GM12865 (cell line): ENCODE results near the gene TEX261.

Source experiments
- DNase-seq: peaks from one replicate; pipeline ENCODE4 v3.0.0; 2010; ENCODE audit warnings: low read depth
- H3K4me3 ChIP-seq: 2 replicates; pipeline ENCODE4 v1.5.1; 2011; ENCODE audit warnings: mild to moderate bottlenecking, low read depth, low read length, control low read depth
- TF ChIP-seq, protein P1 (sequence below): IDR thresholded peaks from 2 replicates; pipeline ENCODE4 v1.5.1; 2011; ENCODE audit warnings: low read length, control low read depth, low read depth, inconsistent platforms; ENCODE audit not compliant: insufficient read depth; ENCODE audit errors: missing control alignments

Gene TEX261

DNA sequence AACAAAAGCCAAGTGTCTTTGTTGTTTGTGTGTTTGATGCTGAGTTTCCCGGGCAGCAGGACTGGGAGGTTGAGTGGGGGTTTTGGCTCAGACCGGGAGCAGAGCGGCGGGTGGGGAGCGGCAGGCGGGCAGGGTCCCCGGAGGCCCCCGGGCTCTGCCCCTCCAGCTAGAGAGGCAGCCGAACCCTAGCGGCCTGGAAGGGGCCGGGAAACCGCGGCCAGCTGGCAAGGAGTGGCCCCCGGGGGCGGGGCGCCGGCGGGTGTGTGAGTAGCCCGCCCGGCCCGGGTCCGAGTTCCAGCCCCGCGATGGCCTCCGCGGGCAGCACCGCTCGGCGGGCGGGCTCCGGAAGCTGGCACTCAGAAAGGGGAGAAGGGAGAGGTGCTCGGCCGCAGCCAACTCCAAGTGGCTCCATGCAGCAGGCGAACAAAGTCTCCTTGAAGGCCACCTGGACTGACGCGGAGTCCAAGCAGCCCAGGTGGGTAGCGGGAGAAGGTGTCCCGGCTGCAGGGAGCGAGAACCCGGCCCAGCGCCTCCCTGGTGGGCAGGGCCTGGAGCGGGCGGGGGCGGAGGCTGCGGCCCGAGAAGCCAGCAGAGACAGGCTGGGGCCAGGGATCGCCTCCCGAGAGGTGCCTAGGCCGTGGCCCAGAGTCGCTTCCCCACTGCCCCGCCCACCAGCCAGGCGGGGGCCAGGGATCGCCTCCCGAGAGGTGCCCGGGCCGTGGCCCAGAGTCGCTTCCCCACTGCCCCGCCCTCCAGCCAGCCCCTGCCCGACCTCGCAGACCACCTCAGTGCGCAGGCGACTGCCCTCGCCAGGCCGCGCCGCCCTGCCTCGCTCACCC lies 16.1 kb downstream of the TEX261 start, which contains the start of gene ANKRD53:
TSS of gene ANKRD53 (plus strand) at position 290 of the 839 bp plus-strand sequence. CDS start at position 306, 16 bp downstream.
- TF ChIP-seq, protein P1, sequence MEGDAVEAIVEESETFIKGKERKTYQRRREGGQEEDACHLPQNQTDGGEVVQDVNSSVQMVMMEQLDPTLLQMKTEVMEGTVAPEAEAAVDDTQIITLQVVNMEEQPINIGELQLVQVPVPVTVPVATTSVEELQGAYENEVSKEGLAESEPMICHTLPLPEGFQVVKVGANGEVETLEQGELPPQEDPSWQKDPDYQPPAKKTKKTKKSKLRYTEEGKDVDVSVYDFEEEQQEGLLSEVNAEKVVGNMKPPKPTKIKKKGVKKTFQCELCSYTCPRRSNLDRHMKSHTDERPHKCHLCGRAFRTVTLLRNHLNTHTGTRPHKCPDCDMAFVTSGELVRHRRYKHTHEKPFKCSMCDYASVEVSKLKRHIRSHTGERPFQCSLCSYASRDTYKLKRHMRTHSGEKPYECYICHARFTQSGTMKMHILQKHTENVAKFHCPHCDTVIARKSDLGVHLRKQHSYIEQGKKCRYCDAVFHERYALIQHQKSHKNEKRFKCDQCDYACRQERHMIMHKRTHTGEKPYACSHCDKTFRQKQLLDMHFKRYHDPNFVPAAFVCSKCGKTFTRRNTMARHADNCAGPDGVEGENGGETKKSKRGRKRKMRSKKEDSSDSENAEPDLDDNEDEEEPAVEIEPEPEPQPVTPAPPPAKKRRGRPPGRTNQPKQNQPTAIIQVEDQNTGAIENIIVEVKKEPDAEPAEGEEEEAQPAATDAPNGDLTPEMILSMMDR = no peak
- DNase-seq = no peak
- peak within 1 kb of the TSS; percentile 58 for H3K4me3 ChIP-seq

DNA sequence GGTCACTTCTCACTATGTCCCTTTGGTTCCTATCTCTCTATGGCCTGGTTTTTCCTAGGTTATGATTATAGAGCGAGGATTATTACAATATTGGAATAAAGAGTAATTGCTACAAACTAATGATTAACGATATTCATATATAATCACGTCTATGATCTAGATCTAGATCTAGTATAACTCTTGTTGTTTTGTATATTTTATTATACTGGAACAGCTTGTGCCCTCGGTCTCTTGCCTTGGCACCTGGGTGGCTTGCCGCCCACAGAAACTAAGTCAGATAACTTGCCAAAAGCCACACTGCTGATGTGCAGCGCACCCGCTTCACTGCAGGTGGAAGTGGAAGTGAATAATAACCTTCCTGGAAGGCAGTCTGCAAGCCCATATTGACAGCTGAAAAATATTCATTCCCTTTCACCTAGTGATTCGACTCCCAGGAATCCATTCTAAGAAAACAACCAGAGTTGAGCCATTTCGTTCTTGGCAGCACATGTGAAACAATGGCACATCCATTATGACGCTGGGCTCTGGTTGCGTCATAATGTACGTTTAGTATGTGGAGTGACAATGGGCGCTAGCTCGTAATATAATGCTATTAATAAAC lies 17.0 kb downstream of the TEX261 start:
- TF ChIP-seq, protein P1 = no peak
- peak overlapping the region; percentile 58 for H3K4me3 ChIP-seq

DNA sequence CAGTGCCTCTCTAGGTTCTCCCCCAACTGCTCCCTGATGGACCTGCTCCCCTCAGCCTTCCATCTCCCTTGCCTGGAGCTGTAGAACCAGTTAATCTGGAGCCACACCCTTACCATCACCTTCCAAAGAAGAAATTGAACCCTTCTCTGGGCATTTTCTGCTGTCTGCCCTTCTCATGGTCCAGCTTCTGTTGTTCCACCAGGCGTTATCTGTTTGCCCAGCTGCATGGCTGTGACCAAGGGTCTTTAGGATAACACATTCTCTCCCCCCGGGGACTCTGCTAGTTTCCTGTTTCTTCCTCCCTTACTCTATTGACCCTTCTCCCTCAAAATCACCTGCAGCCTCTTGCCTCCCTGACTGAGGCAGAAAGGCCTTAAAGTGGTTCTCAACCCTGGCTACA lies 19.4 kb downstream of the TEX261 start:
- TF ChIP-seq, protein P1 = no peak
- H3K4me3 ChIP-seq = no peak overlapping the region
- no peak for DNase-seq

More for the DNA sequence above, 17.0 kb downstream of the TEX261 start:
- DNase-seq = no peak

DNA sequence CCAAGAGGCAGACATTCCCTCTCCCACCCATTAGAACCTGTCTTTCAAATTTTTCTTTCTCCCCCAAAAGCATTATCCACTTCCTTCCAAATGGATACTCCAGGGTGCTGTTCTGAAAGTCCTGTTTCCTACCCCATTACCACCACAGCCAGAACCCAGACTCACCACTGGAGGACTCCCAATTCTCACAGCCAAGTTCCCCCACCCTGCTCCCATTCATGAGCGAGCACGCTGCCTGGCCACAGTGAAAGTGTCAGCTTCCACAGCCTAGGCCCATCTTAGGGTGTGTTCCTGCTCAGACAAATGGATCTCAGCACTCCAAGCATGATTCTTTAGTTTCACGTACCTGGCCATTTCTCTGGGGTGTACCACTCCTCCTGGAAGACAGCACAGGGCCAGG lies 20.1 kb downstream of the TEX261 start:
- TF ChIP-seq, protein P1 = no peak
- DNase-seq = no peak
- H3K4me3 ChIP-seq = no peak overlapping the region

- H3K4me3 ChIP-seq = no peak overlapping the region
- TF ChIP-seq, protein P1 = no peak
- no peak for DNase-seq
These were observed 27.5 kb downstream of the TEX261 start for GRCh38 chr2:70967189-70967588.

DNA sequence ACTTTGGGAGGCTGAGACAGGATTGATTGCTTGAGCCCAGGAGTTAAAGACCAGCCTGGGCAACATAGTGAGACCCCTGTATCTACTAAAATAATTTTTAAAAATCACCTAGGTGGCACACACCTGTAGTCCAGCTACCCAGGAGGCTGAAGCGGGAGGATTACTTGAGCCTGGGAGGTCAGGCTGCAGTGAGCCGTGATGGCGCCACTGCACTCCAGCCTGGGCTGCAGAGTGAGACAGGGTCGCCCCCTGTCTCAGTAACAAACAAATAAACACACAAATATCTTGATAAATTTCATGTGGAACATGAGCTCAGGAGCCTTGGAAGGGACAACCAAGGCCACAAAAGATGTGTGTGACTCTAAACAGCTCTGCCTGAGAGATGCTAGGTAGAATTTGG lies 28.0 kb downstream of the TEX261 start:
- DNase-seq = no peak
- H3K4me3 ChIP-seq = no peak overlapping the region
- TF ChIP-seq, protein P1 = no peak
